Kidney epithelial cell (primary cell): Measurements from ENCODE around the gene MAP4K4. TPM values are rescaled to one million over a fixed set of nuclear protein-coding genes. Genes with fewer than 3 reads are reported as not detected.

Experiments
- DNase-seq: peaks from one replicate; pipeline ENCODE4 v3.0.0-alpha.2; 2010; ENCODE audit warnings: low read depth
- H3K27me3 ChIP-seq: 2 replicates; pipeline ENCODE4 v1.6.0; 2011; ENCODE audit warnings: low read length; ENCODE audit not compliant: control insufficient read depth, insufficient read depth
- H3K36me3 ChIP-seq: 2 replicates; pipeline ENCODE4 v1.5.1; 2011; ENCODE audit warnings: low read length; ENCODE audit not compliant: control insufficient read depth, insufficient read depth
- H3K4me3 ChIP-seq: 2 replicates; pipeline ENCODE4 v1.5.1; 2011; ENCODE audit warnings: low read depth, mild to moderate bottlenecking, control low read depth, low read length
- CTCF ChIP-seq: IDR thresholded peaks from 2 replicates; pipeline ENCODE4 v1.5.1; 2011; ENCODE audit warnings: mild to moderate bottlenecking, moderate library complexity, low read length, control low read depth, inconsistent platforms; ENCODE audit not compliant: insufficient read depth, poor library complexity, severe bottlenecking
- total RNA-seq: library from RNA; depleted of rRNA; stranded (reverse); fragments of >200 nt; gene quantifications from 2 replicates; pipeline ENCODE4 v1.2.3, GENCODE V29; 2015

MAP4K4 gene
- total RNA-seq, 1 donor from 2014 or later = 134 TPM

GRCh38 chr2:101821059-101821805, 123.7 kb downstream of the MAP4K4 start:
- no peaks in the 10 kb centered on the region for H3K27me3 ChIP-seq
- TF ChIP-seq CTCF = no peak
- DNase-seq = no peak
- no peaks in the 10 kb centered on the region for H3K36me3 ChIP-seq
- no peak overlapping the region for H3K4me3 ChIP-seq

GRCh38 chr2:101821828-101822458, 124.4 kb downstream of the MAP4K4 start:
- Histone ChIP-seq H3K4me3 (no peak overlapping the region), H3K36me3 (no peaks in the 10 kb centered on the region), H3K27me3 (no peaks in the 10 kb centered on the region)
- no peak for DNase-seq
- TF ChIP-seq CTCF = no peak

GRCh38 chr2:101823347-101823791, 125.9 kb downstream of the MAP4K4 start:
- H3K36me3 ChIP-seq = no peaks in the 10 kb centered on the region
- no peak for DNase-seq
- no peaks in the 10 kb centered on the region for H3K27me3 ChIP-seq
- H3K4me3 ChIP-seq = no peak overlapping the region
- TF ChIP-seq CTCF = peak; percentile 52

GRCh38 chr2:101823859-101824258, 126.4 kb downstream of the MAP4K4 start:
- Histone ChIP-seq H3K4me3 (no peak overlapping the region), H3K36me3 (no peaks in the 10 kb centered on the region), H3K27me3 (no peaks in the 10 kb centered on the region)
- DNase-seq = no peak
- TF ChIP-seq CTCF = no peak

GRCh38 chr2:101826716-101827115, 129.2 kb downstream of the MAP4K4 start:
- peaks cover 2% of the 10 kb centered on the region for H3K36me3 ChIP-seq
- H3K4me3 ChIP-seq = no peak overlapping the region
- H3K27me3 ChIP-seq = no peaks in the 10 kb centered on the region
- DNase-seq = no peak
- TF ChIP-seq CTCF = no peak
